ENCODE data around the gene TLR6.

- TF ChIP-seq, protein P1, sequence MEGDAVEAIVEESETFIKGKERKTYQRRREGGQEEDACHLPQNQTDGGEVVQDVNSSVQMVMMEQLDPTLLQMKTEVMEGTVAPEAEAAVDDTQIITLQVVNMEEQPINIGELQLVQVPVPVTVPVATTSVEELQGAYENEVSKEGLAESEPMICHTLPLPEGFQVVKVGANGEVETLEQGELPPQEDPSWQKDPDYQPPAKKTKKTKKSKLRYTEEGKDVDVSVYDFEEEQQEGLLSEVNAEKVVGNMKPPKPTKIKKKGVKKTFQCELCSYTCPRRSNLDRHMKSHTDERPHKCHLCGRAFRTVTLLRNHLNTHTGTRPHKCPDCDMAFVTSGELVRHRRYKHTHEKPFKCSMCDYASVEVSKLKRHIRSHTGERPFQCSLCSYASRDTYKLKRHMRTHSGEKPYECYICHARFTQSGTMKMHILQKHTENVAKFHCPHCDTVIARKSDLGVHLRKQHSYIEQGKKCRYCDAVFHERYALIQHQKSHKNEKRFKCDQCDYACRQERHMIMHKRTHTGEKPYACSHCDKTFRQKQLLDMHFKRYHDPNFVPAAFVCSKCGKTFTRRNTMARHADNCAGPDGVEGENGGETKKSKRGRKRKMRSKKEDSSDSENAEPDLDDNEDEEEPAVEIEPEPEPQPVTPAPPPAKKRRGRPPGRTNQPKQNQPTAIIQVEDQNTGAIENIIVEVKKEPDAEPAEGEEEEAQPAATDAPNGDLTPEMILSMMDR (conservative IDR thresholded peaks at IDR 0.05; ENCODE audit: low read length) = no peak
- TF ChIP-seq EZH2phosphoT487 (IDR thresholded peaks at IDR 0.05; ENCODE audit: borderline replicate concordance) = no peak
Observed at GRCh38 chr4:38811297-38811696, 45.3 kb downstream of the TLR6 start.

All from Loucy (cell line).